OCI-M1 (cell line): Measurements from ENCODE around the gene RENBP.
"Not testable (repeated sequence)": the region's sequence is repeated elsewhere in the genome, so short reads cannot be mapped to it uniquely, and the experiment has no call there.

ENCODE experiments used
- DNase-seq: peaks from one replicate; lab custom pipeline; 2025; lab: John Stamatoyannopoulos, UW

The RENBP gene

GRCh38 chrX:153944140-153944799 is at the start of gene RENBP:
RENBP (minus strand) TSS chrX:153944643; CDS start chrX:153944610, 33 bp downstream.
- DNase-seq: peak; percentile 82

- no peak for DNase-seq
Measured at GRCh38 chrX:153993978-153994377, 49.5 kb upstream of the RENBP start.

GRCh38 chrX:153993079-153993478 is 48.6 kb upstream of the RENBP start:
- no peak for DNase-seq

GRCh38 chrX:153992180-153992579 is 47.7 kb upstream of the RENBP start:
- DNase-seq: no peak

- no peak for DNase-seq
Measured at GRCh38 chrX:153991013-153991580, 46.7 kb upstream of the RENBP start.

GRCh38 chrX:153989973-153990655 is 45.7 kb upstream of the RENBP start:
- no peak for DNase-seq

GRCh38 chrX:153988493-153988892 is 44.0 kb upstream of the RENBP start:
- no peak for DNase-seq

- DNase-seq: no peak
Measured at GRCh38 chrX:153984351-153985178, 40.1 kb upstream of the RENBP start.

- no peak for DNase-seq
Measured at GRCh38 chrX:153983321-153983801, 38.9 kb upstream of the RENBP start.

- no peak for DNase-seq
Measured at GRCh38 chrX:153981771-153982533, 37.5 kb upstream of the RENBP start.

- no peak for DNase-seq
Measured at GRCh38 chrX:153981231-153981630, 36.8 kb upstream of the RENBP start.

- not testable (repeated sequence) for DNase-seq
Measured at GRCh38 chrX:153980394-153980793, 36.0 kb upstream of the RENBP start.

GRCh38 chrX:153974726-153975286 is 30.4 kb upstream of the RENBP start:
- no peak for DNase-seq

GRCh38 chrX:153974003-153974725 is 29.7 kb upstream of the RENBP start:
- DNase-seq: no peak

- DNase-seq: peak; percentile 34
Measured at GRCh38 chrX:153973127-153974002, 28.9 kb upstream of the RENBP start.

- peak; percentile 95 for DNase-seq
Measured at GRCh38 chrX:153972368-153973126, 28.1 kb upstream of the RENBP start, which contains the start of gene TMEM187. TMEM187 (plus strand) TSS chrX:153972754; CDS start chrX:153982063, 9,309 bp downstream.

GRCh38 chrX:153971450-153972367 is 27.3 kb upstream of the RENBP start, which contains the start of gene HCFC1:
HCFC1 (minus strand) TSS chrX:153971818; CDS start chrX:153970840, 978 bp downstream.
- DNase-seq: peak; percentile 96
